GM19193 (cell line): Measurements from ENCODE around the gene PTHLH.

Experiments
- POLR2A ChIP-seq: IDR thresholded peaks from 4 replicates; pipeline ENCODE4 v1.6.1; 2011; ENCODE audit not compliant: insufficient read depth, insufficient read length; ENCODE audit errors: extremely low read depth

The PTHLH gene

DNA sequence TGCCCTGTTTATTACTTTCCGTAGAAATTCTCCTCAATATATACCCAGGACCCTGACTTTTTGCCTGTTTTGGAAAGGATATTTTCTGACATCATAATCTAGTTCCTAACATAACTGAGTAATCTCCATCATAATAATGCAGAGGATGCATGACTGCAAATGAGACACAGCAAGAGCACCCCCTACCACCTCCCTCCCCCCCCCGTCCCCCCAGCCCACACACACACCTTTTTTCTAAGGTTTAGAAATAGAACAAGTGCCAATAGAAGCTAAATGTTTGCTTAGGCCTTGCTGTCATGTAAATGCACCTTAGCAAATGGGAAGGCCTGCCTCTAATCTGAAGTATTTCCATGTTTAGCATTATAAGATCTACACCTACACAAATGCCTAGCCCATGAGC lies at the start of gene PTHLH:
Gene PTHLH, minus strand, starts transcription at position 13 of the 400 bp plus-strand sequence. CDS start 3,239 bp downstream, outside the sequence.
- TF ChIP-seq POLR2A, result no peak

DNA sequence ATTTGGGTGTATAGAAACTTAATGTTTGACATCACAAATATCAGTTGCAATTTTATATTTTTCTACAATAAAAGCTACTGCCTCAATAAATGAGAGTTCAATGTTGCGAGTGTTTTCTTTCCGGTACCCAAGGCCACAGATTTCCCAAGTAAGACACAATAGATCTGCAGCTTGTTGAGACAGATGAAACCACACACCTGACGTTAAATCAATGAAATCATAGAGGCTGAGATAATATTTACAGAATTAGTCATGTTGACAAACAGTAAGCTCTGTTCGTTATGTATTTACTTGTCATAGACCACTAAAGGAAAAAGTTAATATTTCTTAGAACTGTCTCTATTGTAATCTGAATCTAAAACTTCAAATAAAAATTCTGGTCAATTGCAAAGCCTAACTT lies 49.2 kb upstream of the PTHLH start:
- no peak for TF ChIP-seq POLR2A

DNA sequence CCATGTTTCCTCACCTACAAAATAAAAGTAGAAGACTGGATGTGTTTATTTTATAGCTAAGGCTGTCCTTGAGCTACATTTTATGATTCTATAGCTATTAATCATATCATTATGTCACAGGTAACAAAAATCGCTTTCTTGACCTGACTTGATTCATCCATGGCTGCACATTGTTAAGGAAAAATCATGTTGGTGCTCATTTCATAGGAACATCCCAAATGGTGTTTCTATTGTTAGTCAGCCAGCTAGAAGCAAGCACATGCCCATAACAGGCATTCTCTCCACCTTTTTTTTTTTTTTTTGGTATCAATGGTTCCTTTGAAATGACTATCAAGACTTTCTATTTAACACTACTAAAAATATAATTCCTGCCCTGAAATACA lies 45.3 kb upstream of the PTHLH start:
- TF ChIP-seq POLR2A, result no peak

DNA sequence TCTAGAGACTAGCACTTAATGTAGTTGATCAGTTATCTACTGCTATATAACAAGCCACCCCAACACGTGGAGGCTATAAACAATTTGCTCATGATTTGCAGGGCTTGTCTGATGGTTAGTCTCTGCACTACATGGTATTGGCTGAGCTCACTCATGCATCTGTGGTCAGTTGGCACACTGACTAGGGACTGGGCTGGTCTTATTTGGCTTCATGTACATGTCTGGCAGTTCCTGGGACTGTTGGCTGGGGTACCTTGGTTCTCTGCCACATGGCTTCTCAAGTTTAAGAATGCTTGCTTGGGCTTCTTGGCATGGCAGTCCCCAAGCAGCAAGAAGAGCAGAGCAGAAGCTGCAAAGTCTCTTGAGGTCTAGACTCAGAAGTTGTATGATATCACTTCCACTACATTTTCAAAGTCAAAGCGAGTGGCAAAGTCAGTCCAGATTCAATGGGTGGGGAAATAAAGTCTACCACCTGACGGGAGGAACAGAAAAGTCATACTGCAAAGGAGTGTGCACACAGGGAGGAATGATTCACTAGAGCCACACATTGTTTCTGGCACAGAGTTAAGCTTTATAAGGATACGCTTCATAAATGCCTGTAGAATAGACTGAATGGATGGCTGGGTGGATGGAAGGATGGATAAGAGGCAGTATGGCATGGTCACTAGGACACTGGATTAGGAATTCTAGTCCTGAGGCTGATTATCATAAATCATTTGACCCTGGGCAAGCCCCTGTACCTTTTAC lies 44.8 kb upstream of the PTHLH start:
- no peak for TF ChIP-seq POLR2A

DNA sequence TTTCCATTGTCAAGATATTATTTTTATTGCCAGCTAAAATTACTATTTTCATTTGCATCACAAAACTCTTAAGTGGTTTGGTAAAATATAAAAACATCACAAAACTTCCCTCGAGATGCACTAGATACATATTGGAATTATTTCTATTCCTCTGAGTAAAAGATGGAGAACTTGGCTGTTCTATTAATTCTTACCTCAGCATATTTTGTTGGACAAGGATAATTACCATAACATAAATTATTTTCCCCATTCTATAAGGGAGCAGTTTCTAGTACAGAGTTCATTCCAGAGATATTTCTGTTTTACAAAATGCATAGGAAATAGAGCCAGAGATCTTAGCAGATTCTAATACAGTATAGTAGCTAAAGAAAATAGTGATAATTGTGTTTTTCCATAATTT lies 42.6 kb upstream of the PTHLH start:
- no peak for TF ChIP-seq POLR2A

DNA sequence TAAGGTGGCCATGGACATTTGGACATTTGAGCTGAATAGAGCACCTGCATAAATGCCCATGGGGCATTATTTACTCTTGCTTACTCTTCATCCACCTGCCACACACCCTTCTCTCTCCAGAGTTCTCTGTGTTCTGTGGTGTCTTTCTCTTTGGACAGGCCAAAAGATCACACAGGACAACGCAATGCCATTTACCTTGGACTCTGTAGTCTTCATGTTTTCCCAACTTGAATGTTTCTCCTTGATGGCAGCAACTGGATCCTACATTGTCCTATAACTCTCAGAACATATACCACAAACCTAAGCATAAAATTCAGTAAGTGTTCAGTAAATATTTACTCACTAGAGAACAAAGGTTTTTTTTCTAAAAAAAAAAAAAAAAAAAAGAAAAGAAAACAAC lies 41.7 kb upstream of the PTHLH start:
- TF ChIP-seq POLR2A, result no peak

DNA sequence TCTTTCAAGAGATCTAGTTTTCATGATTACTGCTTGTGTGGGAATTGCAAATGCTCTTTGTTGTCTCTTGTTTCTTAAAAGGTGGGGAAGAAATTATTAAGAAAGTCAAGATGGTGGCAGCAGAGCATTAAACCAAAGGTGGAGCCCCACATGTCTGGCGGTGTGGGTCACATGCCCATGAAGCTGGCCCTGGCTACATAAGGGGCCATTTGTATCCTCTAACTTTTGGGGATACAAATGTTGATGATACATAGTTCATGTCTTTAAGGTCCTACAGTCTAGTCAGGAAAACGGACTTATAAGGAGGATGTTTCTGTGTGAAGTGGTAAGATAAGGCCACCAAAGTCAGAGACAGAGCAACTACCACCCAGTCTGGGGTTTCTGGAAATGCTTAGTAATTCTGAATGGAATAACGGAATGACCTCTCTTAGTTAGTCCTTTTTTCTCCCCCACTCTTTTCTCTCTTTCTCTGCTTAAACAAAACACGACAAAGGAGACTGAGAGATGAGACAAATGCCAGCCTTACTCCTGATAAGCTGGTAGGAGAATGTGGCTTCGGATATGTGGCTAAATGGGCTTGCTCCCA lies 39.9 kb upstream of the PTHLH start:
- no peak for TF ChIP-seq POLR2A

DNA sequence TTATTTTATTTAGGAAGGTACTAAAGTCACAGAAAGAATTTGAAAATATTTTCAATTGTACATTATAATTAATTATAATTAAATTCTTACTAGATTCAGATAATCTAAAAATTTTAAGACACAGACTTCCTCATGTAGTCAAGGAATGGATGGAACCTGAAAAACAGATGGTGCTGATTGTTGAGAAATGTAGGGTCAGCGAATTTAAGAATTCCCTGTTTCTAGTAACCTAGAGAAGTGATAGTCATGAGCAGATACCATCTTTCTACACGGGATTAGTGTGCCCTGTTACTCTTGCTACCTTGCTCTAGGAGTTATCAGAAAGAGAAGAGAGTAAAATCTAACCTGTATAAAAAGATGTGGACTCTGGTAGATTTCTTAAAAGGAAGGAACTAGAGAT lies 37.5 kb upstream of the PTHLH start:
- no peak for TF ChIP-seq POLR2A

DNA sequence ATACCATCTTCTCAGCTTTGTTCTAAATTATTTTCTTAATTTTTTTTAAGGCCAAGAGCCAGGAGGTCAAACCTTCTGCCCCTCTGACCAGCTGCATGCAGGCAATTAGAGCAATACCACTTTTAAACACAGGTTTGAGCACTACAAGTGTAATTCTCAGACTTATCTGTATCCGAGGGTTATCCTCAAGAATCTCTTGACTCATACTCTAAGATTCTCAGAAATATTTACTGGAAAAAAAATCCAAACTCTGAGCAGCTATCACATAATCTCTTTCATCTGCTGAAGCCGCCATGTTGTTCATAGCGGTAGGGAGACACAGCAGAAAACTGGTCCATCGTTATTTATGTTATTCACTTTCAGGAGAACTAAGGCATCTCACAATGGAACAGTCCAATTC lies 27.4 kb upstream of the PTHLH start:
- no peak for TF ChIP-seq POLR2A

DNA sequence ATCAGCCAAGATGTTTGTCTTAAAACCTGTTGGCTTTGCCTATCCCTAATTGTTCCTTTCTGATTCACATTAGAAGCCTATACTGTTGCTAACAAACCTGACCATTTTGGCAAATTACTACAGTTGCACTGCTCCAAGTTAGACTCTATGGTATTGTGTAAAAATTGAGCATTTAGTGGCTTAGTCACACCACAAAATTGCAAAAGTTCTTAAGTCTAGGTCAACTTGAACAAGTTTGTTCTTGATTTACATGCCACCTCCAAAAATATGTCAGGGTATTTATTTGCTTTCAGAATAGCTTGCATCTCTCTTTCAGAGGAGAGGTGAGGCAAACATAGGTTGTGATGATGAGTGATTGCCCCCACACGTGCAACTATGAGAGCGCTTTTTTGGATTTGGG lies 27.0 kb upstream of the PTHLH start:
- TF ChIP-seq POLR2A, result no peak

DNA sequence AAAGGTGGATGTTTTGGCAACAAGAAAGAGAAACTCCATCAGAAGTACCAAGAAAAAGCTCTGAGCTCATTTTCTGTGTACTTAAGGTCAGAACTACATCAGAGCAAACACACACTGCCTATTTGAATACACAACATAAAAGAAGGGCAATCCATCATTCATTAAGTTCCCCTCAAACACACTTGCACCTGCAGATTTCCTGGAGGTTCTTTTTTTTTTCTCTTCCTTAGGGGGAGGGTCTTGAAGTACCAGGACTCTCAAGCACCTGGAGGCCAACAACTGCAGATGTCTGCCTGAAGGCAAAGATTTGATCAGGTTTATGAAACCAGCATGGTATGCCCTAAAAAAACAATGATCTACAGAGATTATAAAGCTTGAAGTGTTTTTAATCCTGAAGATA lies 26.1 kb upstream of the PTHLH start:
- no peak for TF ChIP-seq POLR2A

DNA sequence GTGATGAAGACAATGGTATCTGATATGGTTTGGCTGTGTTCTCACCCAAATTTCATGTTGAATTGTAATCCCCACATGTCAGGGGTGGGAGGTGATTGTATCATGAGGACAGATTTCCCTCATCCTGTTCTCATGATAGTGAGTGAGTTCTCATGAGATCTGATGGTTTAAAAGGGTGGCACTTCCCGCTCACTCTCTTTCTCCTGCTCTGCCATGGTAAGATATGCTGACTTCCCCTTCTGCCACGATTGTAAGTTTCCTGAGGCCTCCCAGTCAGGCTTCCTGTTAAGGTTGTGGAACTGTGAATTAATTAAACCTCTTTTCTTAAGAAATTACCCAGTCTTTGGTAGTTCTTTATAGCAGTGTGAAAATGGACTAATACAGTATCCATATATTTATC lies 25.6 kb upstream of the PTHLH start:
- no peak for TF ChIP-seq POLR2A

DNA sequence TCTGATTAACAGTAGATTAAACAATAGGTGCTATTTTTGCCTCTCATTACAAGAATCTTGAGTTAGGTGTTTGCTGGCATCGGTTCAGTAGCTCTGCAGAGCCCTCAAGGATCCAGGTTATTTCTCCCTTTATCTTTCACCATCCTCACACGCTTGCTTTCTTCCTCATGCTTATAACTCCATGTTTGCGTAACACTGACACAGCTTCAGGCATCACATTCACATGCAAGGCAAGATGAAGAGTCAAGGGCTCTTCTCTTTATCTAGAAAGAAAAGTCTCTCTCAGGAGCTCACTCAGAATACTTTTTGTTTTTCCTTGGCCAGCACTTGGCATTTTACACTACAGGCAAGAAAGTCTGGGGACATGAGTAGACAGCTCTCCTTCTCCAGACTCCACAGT lies 24.2 kb upstream of the PTHLH start:
- TF ChIP-seq POLR2A, result no peak

DNA sequence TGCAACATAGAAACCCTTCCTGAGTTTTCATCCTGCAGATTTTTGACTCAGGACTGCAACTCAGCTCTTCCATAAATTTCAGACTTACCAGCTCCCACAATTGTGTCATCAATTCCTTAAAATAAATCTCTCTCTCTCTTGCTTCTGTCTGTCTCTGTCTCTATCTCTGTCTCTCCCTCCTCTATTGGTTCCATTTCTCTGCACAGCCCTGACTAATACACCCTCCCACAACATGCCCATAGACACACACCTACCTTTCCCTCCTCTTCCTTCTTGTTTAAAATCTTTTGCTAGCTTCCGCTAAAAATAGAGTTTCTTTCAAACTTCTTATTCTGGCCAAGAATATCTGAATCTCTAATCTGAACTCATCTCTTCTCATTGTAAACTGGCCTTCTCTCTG lies 22.9 kb upstream of the PTHLH start:
- TF ChIP-seq POLR2A, result no peak

DNA sequence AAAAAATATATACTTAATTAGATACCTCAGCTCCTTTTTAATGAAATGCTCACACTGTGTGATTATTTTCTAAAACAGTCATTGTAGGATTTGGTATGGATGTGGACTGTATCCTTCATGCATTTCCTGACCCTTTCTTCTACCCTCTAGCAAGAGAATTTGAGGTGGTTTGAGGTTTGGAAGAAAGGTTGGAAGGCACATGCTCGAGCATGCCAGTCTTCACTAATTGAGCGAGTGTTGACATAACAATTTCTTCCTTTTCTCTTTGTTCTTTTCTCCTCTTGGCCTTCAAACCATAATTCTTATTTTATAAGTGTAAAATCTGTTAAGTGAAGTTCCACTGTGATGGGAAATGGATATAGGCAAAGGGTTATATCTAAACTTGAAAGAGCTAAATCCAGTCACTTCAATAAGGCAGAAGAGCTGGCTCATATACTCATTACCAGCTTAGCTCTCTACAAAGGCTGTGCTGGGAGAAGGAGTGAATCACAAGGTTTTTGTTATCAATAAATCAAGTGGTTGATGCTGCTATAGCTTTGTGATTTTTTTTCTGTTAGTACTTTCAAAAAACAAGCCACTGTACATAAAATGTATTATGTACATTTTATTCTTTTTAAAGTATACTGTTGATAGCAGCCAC lies 16.2 kb upstream of the PTHLH start:
- TF ChIP-seq POLR2A, result no peak

DNA sequence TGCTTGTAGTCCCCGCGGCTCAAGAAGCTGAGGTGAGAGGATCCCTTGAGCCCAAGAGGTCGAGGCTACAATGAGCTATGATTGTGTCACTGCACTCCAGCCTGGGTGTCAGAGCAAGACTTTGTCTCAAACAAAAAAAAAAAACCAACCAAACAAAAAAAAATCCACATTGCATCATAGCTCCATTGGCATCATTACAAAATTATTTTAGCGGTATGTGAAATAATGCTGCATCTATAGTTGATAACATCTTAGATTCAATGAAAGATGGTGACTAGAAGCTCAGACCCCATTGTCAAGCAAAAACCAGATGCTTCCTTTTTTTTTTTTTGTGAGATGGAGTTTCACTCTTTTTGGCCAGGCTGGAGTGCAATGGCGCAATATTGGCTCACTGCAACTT lies 14.8 kb upstream of the PTHLH start:
- TF ChIP-seq POLR2A, result no peak

DNA sequence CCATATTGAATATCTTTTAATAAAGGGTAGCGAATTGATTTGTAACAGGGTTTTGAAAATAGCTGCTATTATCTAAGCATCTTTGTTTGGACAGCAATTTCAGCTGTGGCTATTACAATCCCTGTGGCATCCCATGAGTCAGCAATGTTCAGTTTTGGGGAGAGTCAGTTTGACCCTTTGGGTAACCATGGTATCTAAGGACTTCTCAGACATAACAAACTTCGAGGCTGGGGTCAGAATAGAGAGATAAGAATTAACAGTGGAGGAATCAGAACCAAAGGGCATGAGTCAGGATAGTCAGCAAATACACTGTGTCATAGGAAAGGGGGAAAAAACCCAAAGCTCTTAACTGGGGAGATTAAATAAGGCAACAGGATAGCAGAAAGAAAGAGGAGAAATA lies 11.7 kb upstream of the PTHLH start:
- TF ChIP-seq POLR2A, result no peak

DNA sequence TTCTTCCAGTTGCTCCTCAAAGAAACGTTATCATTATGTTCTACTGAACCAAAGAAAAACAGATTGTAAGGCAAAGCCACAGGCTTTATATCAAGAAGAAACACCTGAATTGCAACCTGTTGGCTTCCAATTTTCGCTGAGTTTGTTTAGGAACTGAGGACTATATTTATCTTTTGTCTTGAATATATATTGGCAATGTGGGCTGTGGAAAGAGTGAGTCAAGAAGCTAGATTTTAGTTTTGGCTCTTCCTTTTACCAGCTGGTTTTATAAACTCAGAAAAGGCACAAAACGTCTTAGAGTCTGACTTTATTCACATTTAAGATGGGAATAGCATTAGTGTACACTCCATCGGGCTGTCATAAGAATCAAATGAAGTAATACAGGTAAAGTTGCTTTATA lies 10.4 kb upstream of the PTHLH start:
- TF ChIP-seq POLR2A, result no peak
